AG04450 (cell line): ENCODE data around the gene GOLPH3. TPM values are rescaled to one million over a fixed set of nuclear protein-coding genes. Genes with fewer than 3 reads are reported as not detected.

ENCODE experiments used
- CTCF ChIA-PET: fragments of 300-600, 350-600 bp; formaldehyde crosslinking; extraction: SDS; loops from one replicate; lab custom pipeline; 2022; ENCODE audit warnings: antibody characterized with exemption, inconsistent platforms; lab: Charles Lee
- POLR2A ChIA-PET: fragments of 350-600 bp; formaldehyde crosslinking; extraction: SDS; loops from one replicate; lab custom pipeline; 2021; ENCODE audit warnings: antibody characterized with exemption, inconsistent platforms; lab: Yijun Ruan, JAX
- DNase-seq: peaks from one replicate; pipeline ENCODE4 v3.0.0-alpha.2; 2011; ENCODE audit warnings: low read depth, low spot score
- H3K27ac ChIP-seq: one replicate; pipeline ENCODE4 v1.5.1; 2012; ENCODE audit warnings: low read depth, low read length, control low read depth
- H3K27me3 ChIP-seq: one replicate; pipeline ENCODE4 v1.6.0; 2012; ENCODE audit warnings: low read length; ENCODE audit not compliant: control insufficient read depth, insufficient read depth
- H3K4me3 ChIP-seq: 2 replicates; pipeline ENCODE4 v1.5.1; 2011; ENCODE audit warnings: mild to moderate bottlenecking, low read depth, low read length, control low read depth
- H3K9me3 ChIP-seq: 2 replicates; pipeline ENCODE4 v1.5.1; 2012; ENCODE audit warnings: low read length; ENCODE audit not compliant: control insufficient read depth, insufficient read depth
- polyA plus RNA-seq: library from polyadenylated mRNA; depleted of rRNA; stranded (reverse); fragments of >200 nt; gene quantifications from 2 replicates; pipeline ENCODE4 v1.2.3, GENCODE V29; 2011
- TF ChIP-seq, protein P1 (sequence below): IDR thresholded peaks from 2 replicates; pipeline ENCODE4 v1.5.1; 2011; ENCODE audit warnings: low read depth, low read length, control low read depth, inconsistent platforms

GOLPH3 gene
- polyA plus RNA-seq, 1 experiment, result 80.1 TPM

DNA sequence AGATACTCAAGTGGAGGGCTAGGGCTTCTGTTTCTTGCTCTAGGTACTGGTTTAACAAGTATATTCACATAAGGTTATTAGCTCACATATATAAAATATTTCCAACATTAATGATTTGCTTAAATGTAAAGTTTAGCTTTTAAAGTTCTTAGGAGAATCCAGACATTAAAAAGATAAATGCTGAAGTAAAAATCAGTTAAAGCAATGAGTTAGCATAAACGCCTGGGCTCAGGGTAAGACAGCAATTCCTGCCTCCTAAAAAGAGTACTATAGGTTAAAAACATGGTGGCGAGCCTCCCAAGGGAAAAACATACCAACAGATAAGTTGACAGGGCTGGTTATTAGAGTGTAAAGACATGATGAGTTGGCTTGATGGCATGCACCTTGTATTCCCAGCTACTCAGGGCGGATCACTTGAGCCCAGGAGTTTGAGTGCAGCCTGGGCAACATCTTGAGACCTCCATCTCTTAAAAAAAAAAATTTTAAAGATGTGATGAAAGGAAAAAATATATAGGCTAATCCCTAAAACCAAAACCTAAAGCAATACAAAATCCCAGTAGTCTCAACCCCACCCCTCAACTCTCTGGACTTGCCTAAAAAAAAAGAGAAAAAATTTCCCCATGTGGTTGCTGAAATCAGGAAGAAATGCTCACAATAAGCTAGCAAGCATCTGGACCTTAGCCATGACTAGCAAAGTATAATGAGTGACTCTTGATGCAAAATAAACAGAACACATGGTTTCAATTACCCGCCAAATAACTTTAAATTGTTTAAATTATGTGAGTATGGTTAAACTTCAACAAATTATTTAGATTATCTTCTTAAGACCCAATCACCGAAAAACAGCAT lies 3.6 kb downstream of the GOLPH3 start:
- ChIA-PET POLR2A (interaction anchor here (0.6 to 0.9 kb wide), 5 partner anchors 9 to 274 kb away, joined by 3 to 6 read pairs (median 3); no protein-coding TSS in a partner anchor), CTCF (interaction anchor here (0.6 to 1.5 kb wide), 3 partner anchors 62 to 420 kb away, joined by 3 to 8 read pairs (median 4); no protein-coding TSS in a partner anchor)
- Histone ChIP-seq H3K4me3 (peak overlapping the region; percentile 11), H3K9me3 (no peaks in the 10 kb centered on the region; the same call in 1 of the 2 replicates), H3K27me3 (no peaks in the 10 kb centered on the region), H3K27ac (peak overlapping the region; percentile 25)
- DNase-seq, result peak; percentile 87
- TF ChIP-seq, protein P1, sequence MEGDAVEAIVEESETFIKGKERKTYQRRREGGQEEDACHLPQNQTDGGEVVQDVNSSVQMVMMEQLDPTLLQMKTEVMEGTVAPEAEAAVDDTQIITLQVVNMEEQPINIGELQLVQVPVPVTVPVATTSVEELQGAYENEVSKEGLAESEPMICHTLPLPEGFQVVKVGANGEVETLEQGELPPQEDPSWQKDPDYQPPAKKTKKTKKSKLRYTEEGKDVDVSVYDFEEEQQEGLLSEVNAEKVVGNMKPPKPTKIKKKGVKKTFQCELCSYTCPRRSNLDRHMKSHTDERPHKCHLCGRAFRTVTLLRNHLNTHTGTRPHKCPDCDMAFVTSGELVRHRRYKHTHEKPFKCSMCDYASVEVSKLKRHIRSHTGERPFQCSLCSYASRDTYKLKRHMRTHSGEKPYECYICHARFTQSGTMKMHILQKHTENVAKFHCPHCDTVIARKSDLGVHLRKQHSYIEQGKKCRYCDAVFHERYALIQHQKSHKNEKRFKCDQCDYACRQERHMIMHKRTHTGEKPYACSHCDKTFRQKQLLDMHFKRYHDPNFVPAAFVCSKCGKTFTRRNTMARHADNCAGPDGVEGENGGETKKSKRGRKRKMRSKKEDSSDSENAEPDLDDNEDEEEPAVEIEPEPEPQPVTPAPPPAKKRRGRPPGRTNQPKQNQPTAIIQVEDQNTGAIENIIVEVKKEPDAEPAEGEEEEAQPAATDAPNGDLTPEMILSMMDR, result no peak

DNA sequence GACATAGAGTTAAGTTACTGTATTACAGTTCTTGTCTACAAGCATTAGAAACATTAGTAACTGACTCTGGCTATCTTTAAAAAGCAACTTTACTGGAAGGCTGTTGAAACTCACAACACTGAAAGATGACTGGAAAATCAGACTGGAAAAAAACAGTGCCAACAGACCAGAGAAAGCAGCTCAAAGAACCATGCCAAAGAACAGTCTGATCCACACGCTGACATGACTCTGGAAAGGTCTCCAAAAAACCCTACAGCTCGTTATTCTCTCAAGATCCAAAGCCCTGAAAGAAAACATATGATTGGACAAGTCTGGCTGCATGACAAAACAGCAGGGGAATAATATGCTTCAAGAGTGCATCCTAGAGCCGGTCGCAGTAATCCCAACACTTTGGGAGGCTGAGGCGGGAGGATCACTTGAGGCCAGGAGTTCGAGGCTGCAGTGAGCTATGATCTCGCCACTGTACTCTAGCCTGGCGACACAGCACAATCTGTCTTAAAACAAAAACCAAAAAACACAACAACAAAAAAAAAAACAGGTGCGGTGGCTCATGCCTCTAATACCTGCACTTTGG lies 5.6 kb downstream of the GOLPH3 start:
- no peak overlapping the region for H3K27ac ChIP-seq
- no peak overlapping the region for H3K4me3 ChIP-seq
- ChIA-PET CTCF (interaction anchor here (1.0 to 1.1 kb wide), 2 partner anchors 75 to 363 kb away, joined by 3 read pairs; no protein-coding TSS in a partner anchor), POLR2A (no interaction called here)
- no peak for DNase-seq
- H3K27me3 ChIP-seq, result no peaks in the 10 kb centered on the region
- no peaks in the 10 kb centered on the region for H3K9me3 ChIP-seq
- TF ChIP-seq, protein P1, result no peak

- POLR2A ChIA-PET, result no interaction called here
- no peak overlapping the region for H3K27ac ChIP-seq
- no peak for DNase-seq
- no peaks in the 10 kb centered on the region; the same call in 1 of the 2 replicates for H3K9me3 ChIP-seq
- H3K4me3 ChIP-seq, result no peak overlapping the region
- TF ChIP-seq, protein P1, result no peak
- CTCF ChIA-PET, result no interaction called here
- H3K27me3 ChIP-seq, result no peaks in the 10 kb centered on the region
These were observed 8.5 kb downstream of the GOLPH3 start for GRCh38 chr5:32165597-32165996.

- ChIA-PET CTCF (no interaction called here), POLR2A (interaction anchor here (0.7 to 1.2 kb wide), 2 partner anchors 9 to 348 kb away, joined by 3 to 5 read pairs; no protein-coding TSS in a partner anchor)
- Histone ChIP-seq H3K27me3 (no peaks in the 10 kb centered on the region), H3K9me3 (no peaks in the 10 kb centered on the region; the same call in 1 of the 2 replicates), H3K27ac (no peak overlapping the region), H3K4me3 (no peak overlapping the region)
- TF ChIP-seq, protein P1, result no peak
- no peak for DNase-seq
These were observed 10.3 kb downstream of the GOLPH3 start for GRCh38 chr5:32163785-32164184.

DNA sequence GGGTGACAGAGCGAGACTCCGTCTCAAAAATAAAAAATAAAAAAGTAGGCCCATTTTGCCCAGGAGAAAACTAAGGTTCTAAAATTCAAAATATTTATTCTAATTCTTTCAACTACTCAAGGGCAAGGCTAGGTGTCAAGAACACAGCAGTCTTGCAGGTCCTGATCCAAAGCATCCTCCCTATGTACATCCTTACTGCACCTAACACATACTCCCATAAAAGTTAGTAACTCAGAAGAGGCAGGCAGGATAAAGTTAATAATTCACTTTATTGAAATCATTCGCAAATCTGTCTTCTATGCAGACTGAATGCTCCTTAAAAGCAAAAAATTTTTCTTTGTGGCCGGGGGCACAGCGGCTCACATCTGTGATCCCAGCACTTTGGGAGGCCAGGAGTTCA lies 11.1 kb downstream of the GOLPH3 start:
- ChIA-PET POLR2A (interaction anchor here (0.7 kb wide), 1 partner anchor 348 kb away, joined by 3 read pairs; no protein-coding TSS in a partner anchor), CTCF (no interaction called here)
- no peak overlapping the region for H3K4me3 ChIP-seq

More for the DNA sequence above, 11.1 kb downstream of the GOLPH3 start:
- DNase-seq, result no peak
- Histone ChIP-seq H3K27ac (no peak overlapping the region), H3K9me3 (no peaks in the 10 kb centered on the region; the same call in 1 of the 2 replicates), H3K27me3 (no peaks in the 10 kb centered on the region)
- TF ChIP-seq, protein P1, result no peak
